Activated gamma-delta T cell treated with anti-CD3 and anti-CD28 coated beads, Interleukin-2, amount 50 U/mL, for 16 hours (primary cell): Measurements from ENCODE around the gene IRF4.
"Not testable (repeated sequence)": the region's sequence is repeated elsewhere in the genome, so short reads cannot be mapped to it uniquely, and the experiment has no call there.

Experiments used
- DNase-seq: peaks from one replicate; pipeline ENCODE4 v3.0.0-alpha.2; 2020; ENCODE audit warnings: low read depth

Gene IRF4

GRCh38 chr6:366389-367297 lies 24.9 kb upstream of the IRF4 start:
- no peak for DNase-seq

GRCh38 chr6:367298-367794 lies 24.2 kb upstream of the IRF4 start:
- no peak for DNase-seq

GRCh38 chr6:367891-368630 lies 23.5 kb upstream of the IRF4 start:
- DNase-seq = no peak

GRCh38 chr6:369559-370431 lies 21.8 kb upstream of the IRF4 start:
- no peak for DNase-seq

GRCh38 chr6:370555-370954 lies 21.0 kb upstream of the IRF4 start:
- DNase-seq = no peak

- not testable (repeated sequence) for DNase-seq
Observed at GRCh38 chr6:371851-372250, 19.7 kb upstream of the IRF4 start.

GRCh38 chr6:372336-372911 lies 19.1 kb upstream of the IRF4 start:
- DNase-seq = no peak

- DNase-seq = no peak
Observed at GRCh38 chr6:373031-373430, 18.5 kb upstream of the IRF4 start.

GRCh38 chr6:373773-374724 lies 17.5 kb upstream of the IRF4 start:
- DNase-seq = no peak

- DNase-seq = no peak
Observed at GRCh38 chr6:374956-375355, 16.6 kb upstream of the IRF4 start.

- DNase-seq = no peak
Observed at GRCh38 chr6:376827-377640, 14.5 kb upstream of the IRF4 start.

- not testable (repeated sequence) for DNase-seq
Observed at GRCh38 chr6:377641-378020, 13.9 kb upstream of the IRF4 start.

GRCh38 chr6:378090-378957 lies 13.2 kb upstream of the IRF4 start:
- DNase-seq = no peak

- DNase-seq = no peak
Observed at GRCh38 chr6:378958-379409, 12.6 kb upstream of the IRF4 start.

GRCh38 chr6:379410-380181 lies 12.0 kb upstream of the IRF4 start:
- DNase-seq = no peak

- DNase-seq = no peak
Observed at GRCh38 chr6:380234-381218, 11.0 kb upstream of the IRF4 start.
